ENCODE results near the gene CCDC50.

DNA sequence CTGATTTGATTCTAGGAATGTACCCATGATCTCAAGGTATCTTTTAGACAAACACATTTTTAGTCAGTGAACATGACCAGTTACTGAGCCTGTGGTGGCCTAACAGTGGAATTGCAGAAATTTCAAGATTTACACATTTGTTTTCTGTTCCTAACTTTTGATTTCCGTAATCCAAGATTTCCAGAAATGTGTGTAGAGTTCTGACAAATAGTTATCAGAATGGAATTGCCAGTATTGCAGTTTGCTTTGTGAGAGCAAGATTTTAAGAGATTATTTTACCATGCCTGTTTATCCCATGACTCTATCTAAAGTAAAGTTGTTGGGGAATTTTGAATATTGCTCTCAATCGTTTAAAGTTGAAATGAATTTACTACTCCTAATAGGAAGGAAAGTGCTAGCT, 12.8 kb downstream of the CCDC50 start:
- TF ChIP-seq, protein P1, sequence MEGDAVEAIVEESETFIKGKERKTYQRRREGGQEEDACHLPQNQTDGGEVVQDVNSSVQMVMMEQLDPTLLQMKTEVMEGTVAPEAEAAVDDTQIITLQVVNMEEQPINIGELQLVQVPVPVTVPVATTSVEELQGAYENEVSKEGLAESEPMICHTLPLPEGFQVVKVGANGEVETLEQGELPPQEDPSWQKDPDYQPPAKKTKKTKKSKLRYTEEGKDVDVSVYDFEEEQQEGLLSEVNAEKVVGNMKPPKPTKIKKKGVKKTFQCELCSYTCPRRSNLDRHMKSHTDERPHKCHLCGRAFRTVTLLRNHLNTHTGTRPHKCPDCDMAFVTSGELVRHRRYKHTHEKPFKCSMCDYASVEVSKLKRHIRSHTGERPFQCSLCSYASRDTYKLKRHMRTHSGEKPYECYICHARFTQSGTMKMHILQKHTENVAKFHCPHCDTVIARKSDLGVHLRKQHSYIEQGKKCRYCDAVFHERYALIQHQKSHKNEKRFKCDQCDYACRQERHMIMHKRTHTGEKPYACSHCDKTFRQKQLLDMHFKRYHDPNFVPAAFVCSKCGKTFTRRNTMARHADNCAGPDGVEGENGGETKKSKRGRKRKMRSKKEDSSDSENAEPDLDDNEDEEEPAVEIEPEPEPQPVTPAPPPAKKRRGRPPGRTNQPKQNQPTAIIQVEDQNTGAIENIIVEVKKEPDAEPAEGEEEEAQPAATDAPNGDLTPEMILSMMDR (conservative IDR thresholded peaks at IDR 0.05; ENCODE audit: low read depth, low read length), result no peak
- no peak for TF ChIP-seq EZH2 (IDR thresholded peaks at IDR 0.05; ENCODE audit: borderline replicate concordance, low read depth, low read length, poor library complexity, severe bottlenecking)
